HCT116 (cell line): Measurements from ENCODE around the gene POLR1D. TPM values are rescaled to one million over a fixed set of nuclear protein-coding genes. Genes with fewer than 3 reads are reported as not detected.

ENCODE experiments used
- ATAC-seq: fragments of 200-7000 bp; cut with Tn5 transposase; 2 replicates; pipeline ENCODE4 v1.9.1; 2020; ENCODE audit warnings: mild to moderate bottlenecking, moderate library complexity
- BruUV-seq: library from RNA; stranded (reverse); fragments of 400-500 nt; replicated peaks from 2 replicates; lab custom pipeline; 2021; lab: Mats Ljungman, UMichigan
- CTCF ChIA-PET: fragments of 300-600 bp; sonication (Branson Sonifier 250); formaldehyde crosslinking; loops from one replicate; lab custom pipeline; 2021; ENCODE audit warnings: antibody characterized with exemption; lab: Charles Lee
- POLR2A ChIA-PET: fragments of 300-600, 350-600 bp; sonication (Branson Sonifier 250); formaldehyde crosslinking; loops from one replicate; lab custom pipeline; 2021; ENCODE audit warnings: antibody characterized with exemption; lab: Charles Lee
- RAD21 ChIA-PET, 2 experiments: fragments of 300-600 bp; sonication (Branson Sonifier 250); formaldehyde crosslinking; loops; one replicate each; lab custom pipeline; 2023; ENCODE audit warnings: low total read pairs in 2 of 2; ENCODE audit not compliant: uncharacterized antibody in 2 of 2, unreplicated experiment in 2 of 2, low non-redundant PET in 1 of 2; lab: Charles Lee
- DNase-seq: peaks from one replicate; pipeline ENCODE4 v3.0.0-alpha.2; 2010; ENCODE audit warnings: low read depth, low spot score
- H2AFZ ChIP-seq: fragments of 200-600 bp; shearing (Covaris generic), sonication (generic); 2 replicates; pipeline ENCODE4 v1.6.1; 2017; ENCODE audit warnings: low read depth, mixed run types, mixed read lengths, antibody characterized with exemption, low read length; ENCODE audit not compliant: poor library complexity, severe bottlenecking
- H3K27ac ChIP-seq: 2 replicates; pipeline ENCODE4 v1.5.1; 2012; ENCODE audit warnings: low read depth, low read length
- H3K27me3 ChIP-seq: fragments of 200-600 bp; sonication (generic); 2 replicates; pipeline ENCODE4 v1.6.1; 2016; ENCODE audit warnings: mixed run types, low read length, mixed read lengths; ENCODE audit not compliant: insufficient read depth
- H3K36me3 ChIP-seq, 2 experiments: fragments of 200-500 bp in 1 of 2; fragments of 200-600 bp in 1 of 2; sonication (Bioruptor generic) in 1 of 2; sonication (generic) in 1 of 2; 2 replicates each; pipeline versions ENCODE4 v1.5.1 to v1.6.1; 2014 to 2016; ENCODE audit warnings: low read length in 2 of 2, inconsistent platforms in 1 of 2, mixed read lengths in 1 of 2, mixed run types in 1 of 2; ENCODE audit not compliant: insufficient read depth in 2 of 2, control insufficient read depth in 1 of 2
- H3K4me1 ChIP-seq, 2 experiments: fragments of 200-600 bp in 1 of 2; sonication (generic) in 1 of 2; 2 replicates each; pipeline versions ENCODE4 v1.5.1 to v1.6.1; 2012 to 2017; ENCODE audit warnings: low read length in 2 of 2, inconsistent platforms in 1 of 2, mild to moderate bottlenecking in 1 of 2, mixed read lengths in 1 of 2, mixed run types in 1 of 2, moderate library complexity in 1 of 2; ENCODE audit not compliant: insufficient read depth in 2 of 2, control insufficient read depth in 1 of 2
- H3K4me2 ChIP-seq: fragments of 200-600 bp; sonication (generic); 2 replicates; pipeline ENCODE4 v1.6.1; 2017; ENCODE audit warnings: mixed run types, low read length, mixed read lengths
- H3K4me3 ChIP-seq, 2 experiments: fragments of 200-600 bp in 1 of 2; sonication (generic) in 1 of 2; replicated peaks in 1 of 2; 2 replicates each; pipeline ENCODE4 v1.5.1; 2011 to 2016; ENCODE audit warnings: low read length in 2 of 2, control low read depth in 1 of 2, low read depth in 1 of 2, mild to moderate bottlenecking in 1 of 2, mixed read lengths in 1 of 2, mixed run types in 1 of 2
- H3K79me2 ChIP-seq: fragments of 200-600 bp; sonication (generic); 2 replicates; pipeline ENCODE4 v1.6.1; 2017; ENCODE audit warnings: mild to moderate bottlenecking, mixed run types, low read length, moderate library complexity, mixed read lengths; ENCODE audit not compliant: insufficient read depth
- H3K9ac ChIP-seq: fragments of 200-600 bp; sonication (generic); 2 replicates; pipeline ENCODE4 v1.6.1; 2016; ENCODE audit warnings: low read length, mixed read lengths
- H3K9me2 ChIP-seq: fragments of 200-600 bp; sonication (generic), shearing (Covaris generic); 2 replicates; pipeline ENCODE4 v1.6.1; 2017; ENCODE audit warnings: mixed run types, mild to moderate bottlenecking, moderate library complexity; ENCODE audit not compliant: insufficient read depth
- H3K9me3 ChIP-seq, 2 experiments: fragments of 200-500 bp in 1 of 2; fragments of 200-600 bp in 1 of 2; sonication (Bioruptor generic) in 1 of 2; sonication (generic) in 1 of 2; 2 replicates each; pipeline ENCODE4 v1.6.1; 2014 to 2017; ENCODE audit warnings: low read length in 2 of 2, mixed read lengths in 2 of 2, inconsistent platforms in 1 of 2, low read depth in 1 of 2, mild to moderate bottlenecking in 1 of 2, mixed run types in 1 of 2, moderate library complexity in 1 of 2; ENCODE audit not compliant: control insufficient read depth in 1 of 2, insufficient read depth in 1 of 2
- H4K20me1 ChIP-seq: fragments of 200-600 bp; sonication (generic), shearing (Covaris generic); 2 replicates; pipeline ENCODE4 v1.6.1; 2017; ENCODE audit warnings: mixed run types, mild to moderate bottlenecking, moderate library complexity; ENCODE audit not compliant: insufficient read depth
- EGR1 ChIP-seq: IDR thresholded peaks from 2 replicates; pipeline ENCODE4 v1.6.1; 2012; ENCODE audit warnings: low read depth
- EZH2 ChIP-seq: fragments of 200-600 bp; sonication (generic); IDR thresholded peaks from 2 replicates; pipeline ENCODE4 v1.6.1; 2017; ENCODE audit warnings: antibody characterized with exemption, mixed run types
- EZH2phosphoT487 ChIP-seq: fragments of 200-600 bp; IDR thresholded peaks from 2 replicates; pipeline ENCODE4 v1.6.1; 2018; ENCODE audit warnings: antibody characterized with exemption, borderline replicate concordance
- FOSL1 ChIP-seq: IDR thresholded peaks from 2 replicates; pipeline ENCODE4 v1.6.1; 2012; ENCODE audit warnings: low read depth
- MAX ChIP-seq: IDR thresholded peaks from 2 replicates; pipeline ENCODE4 v1.6.1; 2012
- POLR2A ChIP-seq: IDR thresholded peaks from 2 replicates; pipeline ENCODE4 v1.7.0; 2011; ENCODE audit warnings: borderline replicate concordance; ENCODE audit not compliant: insufficient read depth, insufficient read length; ENCODE audit errors: extremely low read depth
- POLR2AphosphoS5 ChIP-seq: IDR thresholded peaks from 2 replicates; pipeline ENCODE4 v1.6.1; 2011; ENCODE audit warnings: mild to moderate bottlenecking, low read depth, low read length, moderate library complexity
- SP1 ChIP-seq: IDR thresholded peaks from 2 replicates; pipeline ENCODE4 v1.6.1; 2012; ENCODE audit warnings: low read depth
- SRF ChIP-seq: IDR thresholded peaks from 2 replicates; pipeline ENCODE4 v1.6.1; 2012; ENCODE audit warnings: low read depth
- YY1 ChIP-seq: IDR thresholded peaks from 2 replicates; pipeline ENCODE4 v1.6.1; 2011; ENCODE audit warnings: low read length, low read depth, moderate library complexity, mild to moderate bottlenecking; ENCODE audit not compliant: insufficient replicate concordance; ENCODE audit errors: extremely low read depth
- ZBTB33 ChIP-seq: IDR thresholded peaks from 2 replicates; pipeline ENCODE4 v1.6.1; 2011; ENCODE audit warnings: mild to moderate bottlenecking, low read length, moderate library complexity; ENCODE audit not compliant: insufficient replicate concordance; ENCODE audit errors: extremely low read depth
- ZFX ChIP-seq: fragments of 450-650 bp; IDR thresholded peaks from 2 replicates; pipeline ENCODE4 v1.6.1; 2017
- ZNF274 ChIP-seq: fragments of 200-500 bp; sonication (Bioruptor generic); IDR thresholded peaks from 2 replicates; pipeline ENCODE4 v1.6.1; 2014; ENCODE audit warnings: mild to moderate bottlenecking, low read depth, low read length, inconsistent platforms
- intact Hi-C: fragments of 100-400 bp; cut with micrococcal nuclease; formaldehyde crosslinking; loops from 2 replicates; pipeline ENCODE4 v1.10.0; 2022
- total RNA-seq: library from RNA; stranded (reverse); gene quantifications from one replicate; pipeline ENCODE4 v1.2.1, GENCODE V29; 2021; ENCODE audit not compliant: unreplicated experiment
- TF ChIP-seq, protein P1 (sequence below): IDR thresholded peaks from 2 replicates; pipeline ENCODE4 v1.6.1; 2012

The POLR1D gene
- total RNA-seq, 1 experiment from 2014 or later: 184 TPM

- no peaks in the 10 kb centered on the region for H3K36me3 ChIP-seq
- intact Hi-C loops: no loop called here
- no peaks in the 10 kb centered on the region for H4K20me1 ChIP-seq
- DNase-seq (no peak), ATAC-seq (no peak)
- no peak overlapping the region for H3K4me2 ChIP-seq
- POLR2A ChIA-PET: no interaction called here
- CTCF ChIA-PET: no interaction called here
- no peaks in the 10 kb centered on the region for H3K4me1 ChIP-seq
- H3K27ac ChIP-seq: no peak overlapping the region
- no peaks in the 10 kb centered on the region for H3K27me3 ChIP-seq
- H3K9ac ChIP-seq: no peak overlapping the region
- H3K9me2 ChIP-seq: no peaks in the 10 kb centered on the region
- RAD21 ChIA-PET: no interaction called here
- H3K4me3 ChIP-seq: no peak overlapping the region
- no peak for TF ChIP-seq MAX
- no peak for TF ChIP-seq YY1
- peaks cover 71% of the 10 kb centered on the region for H3K79me2 ChIP-seq
- H3K9me3 ChIP-seq: no peaks in the 10 kb centered on the region
- no peak overlapping the region for H2AFZ ChIP-seq
- BruUV-seq: no TSS peak
These were observed 15.0 kb downstream of the POLR1D start for GRCh38 chr13:27636589-27637288.

DNA sequence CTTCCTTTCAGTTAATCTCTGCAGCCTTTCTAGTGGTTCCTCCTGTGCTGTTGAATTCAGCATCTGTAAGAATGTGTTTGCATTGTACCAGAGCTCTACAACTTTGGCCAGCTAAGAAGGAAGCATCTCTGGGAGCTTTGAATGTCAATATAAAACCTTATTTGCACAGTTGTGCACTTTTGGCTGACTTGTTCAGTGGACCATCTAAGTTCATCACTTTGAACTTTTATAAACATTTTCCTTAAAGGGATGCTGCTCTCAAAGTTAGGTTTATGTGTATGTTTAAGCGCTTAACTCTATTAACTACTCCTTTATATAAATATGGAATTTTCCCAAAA, 15.6 kb downstream of the POLR1D start:
- Histone ChIP-seq H4K20me1 (no peaks in the 10 kb centered on the region), H3K27me3 (no peaks in the 10 kb centered on the region), H2AFZ (no peak overlapping the region), H3K27ac (no peak overlapping the region), H3K9ac (no peak overlapping the region), H3K9me2 (no peaks in the 10 kb centered on the region), H3K4me3 (no peak overlapping the region), H3K4me2 (no peak overlapping the region), H3K9me3 (no peaks in the 10 kb centered on the region), H3K36me3 (no peaks in the 10 kb centered on the region), H3K4me1 (no peaks in the 10 kb centered on the region), H3K79me2 (peaks cover 71% of the 10 kb centered on the region)
- TF ChIP-seq FOSL1 (no peak), POLR2AphosphoS5 (no peak), SP1 (no peak), EGR1 (no peak), POLR2A (no peak), ZFX (no peak), EZH2 (no peak), SRF (no peak), ZNF274 (no peak), EZH2phosphoT487 (no peak), ZBTB33 (no peak)
- TF ChIP-seq, protein P1, sequence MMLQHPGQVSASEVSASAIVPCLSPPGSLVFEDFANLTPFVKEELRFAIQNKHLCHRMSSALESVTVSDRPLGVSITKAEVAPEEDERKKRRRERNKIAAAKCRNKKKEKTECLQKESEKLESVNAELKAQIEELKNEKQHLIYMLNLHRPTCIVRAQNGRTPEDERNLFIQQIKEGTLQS: no peak
- DNase-seq (no peak), ATAC-seq (no peak)
- RAD21 ChIA-PET: no interaction called here
- POLR2A ChIA-PET: no interaction called here
- CTCF ChIA-PET: no interaction called here
- no TSS peak for BruUV-seq
- intact Hi-C loops: no loop called here
